Ishikawa (cell line): ENCODE results near the gene SLC39A13.

Source experiments
- CEBPB ChIP-seq: IDR thresholded peaks from 2 replicates; pipeline ENCODE4 v1.6.1; 2012
- CREB1 ChIP-seq: IDR thresholded peaks from 2 replicates; pipeline ENCODE4 v1.6.1; 2012; ENCODE audit warnings: low read depth
- EP300 ChIP-seq: IDR thresholded peaks from 2 replicates; pipeline ENCODE4 v1.6.1; 2012; ENCODE audit warnings: borderline replicate concordance
- FOXM1 ChIP-seq: IDR thresholded peaks from 2 replicates; pipeline ENCODE4 v1.6.1; 2012; ENCODE audit warnings: low read depth, borderline replicate concordance
- MAX ChIP-seq: IDR thresholded peaks from 2 replicates; pipeline ENCODE4 v1.6.1; 2012
- NFIC ChIP-seq: IDR thresholded peaks from 2 replicates; pipeline ENCODE4 v1.6.1; 2012
- RAD21 ChIP-seq: IDR thresholded peaks from 2 replicates; pipeline ENCODE4 v1.6.1; 2012; ENCODE audit warnings: low read depth
- TAF1 ChIP-seq: IDR thresholded peaks from 2 replicates; pipeline ENCODE4 v1.6.1; 2012; ENCODE audit warnings: low read depth, mild to moderate bottlenecking
- TCF12 ChIP-seq: IDR thresholded peaks from 2 replicates; pipeline ENCODE4 v1.6.1; 2012; ENCODE audit warnings: low read depth
- TEAD4 ChIP-seq: IDR thresholded peaks from 2 replicates; pipeline ENCODE4 v1.6.1; 2012
- YY1 ChIP-seq: IDR thresholded peaks from 2 replicates; pipeline ENCODE4 v1.6.1; 2012; ENCODE audit warnings: low read depth
- ZBTB7A ChIP-seq: IDR thresholded peaks from 2 replicates; pipeline ENCODE4 v1.6.1; 2012; ENCODE audit warnings: low read depth
- TF ChIP-seq, protein P1 (sequence below): IDR thresholded peaks from 2 replicates; pipeline ENCODE4 v1.6.1; 2012; ENCODE audit warnings: low read depth, mild to moderate bottlenecking
- TF ChIP-seq, protein P2 (sequence below): IDR thresholded peaks from 2 replicates; pipeline ENCODE4 v1.6.1; 2012

DNA sequence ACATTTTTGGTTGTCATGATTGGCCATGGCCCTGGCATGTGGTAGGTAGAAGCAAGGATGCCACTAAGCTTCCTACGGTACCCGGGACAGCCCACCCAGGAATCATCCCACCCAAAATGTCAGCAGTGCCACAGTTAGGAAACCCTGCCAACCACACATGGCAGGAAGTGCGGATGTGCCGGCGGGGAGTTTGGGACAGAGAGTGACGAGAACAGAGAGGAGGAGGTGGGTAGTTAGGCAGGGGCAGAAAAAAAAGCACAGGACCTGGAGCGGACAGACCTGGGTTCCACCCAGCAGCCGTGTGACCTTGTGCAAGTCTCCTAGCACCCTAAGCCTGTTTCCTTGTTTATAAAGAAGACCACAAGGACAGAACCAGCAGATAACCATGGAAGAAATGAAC, 33.4 kb upstream of the SLC39A13 start:
- no peak for TF ChIP-seq EP300
- TF ChIP-seq CEBPB: no peak
- no peak for TF ChIP-seq RAD21
- TF ChIP-seq, protein P1, sequence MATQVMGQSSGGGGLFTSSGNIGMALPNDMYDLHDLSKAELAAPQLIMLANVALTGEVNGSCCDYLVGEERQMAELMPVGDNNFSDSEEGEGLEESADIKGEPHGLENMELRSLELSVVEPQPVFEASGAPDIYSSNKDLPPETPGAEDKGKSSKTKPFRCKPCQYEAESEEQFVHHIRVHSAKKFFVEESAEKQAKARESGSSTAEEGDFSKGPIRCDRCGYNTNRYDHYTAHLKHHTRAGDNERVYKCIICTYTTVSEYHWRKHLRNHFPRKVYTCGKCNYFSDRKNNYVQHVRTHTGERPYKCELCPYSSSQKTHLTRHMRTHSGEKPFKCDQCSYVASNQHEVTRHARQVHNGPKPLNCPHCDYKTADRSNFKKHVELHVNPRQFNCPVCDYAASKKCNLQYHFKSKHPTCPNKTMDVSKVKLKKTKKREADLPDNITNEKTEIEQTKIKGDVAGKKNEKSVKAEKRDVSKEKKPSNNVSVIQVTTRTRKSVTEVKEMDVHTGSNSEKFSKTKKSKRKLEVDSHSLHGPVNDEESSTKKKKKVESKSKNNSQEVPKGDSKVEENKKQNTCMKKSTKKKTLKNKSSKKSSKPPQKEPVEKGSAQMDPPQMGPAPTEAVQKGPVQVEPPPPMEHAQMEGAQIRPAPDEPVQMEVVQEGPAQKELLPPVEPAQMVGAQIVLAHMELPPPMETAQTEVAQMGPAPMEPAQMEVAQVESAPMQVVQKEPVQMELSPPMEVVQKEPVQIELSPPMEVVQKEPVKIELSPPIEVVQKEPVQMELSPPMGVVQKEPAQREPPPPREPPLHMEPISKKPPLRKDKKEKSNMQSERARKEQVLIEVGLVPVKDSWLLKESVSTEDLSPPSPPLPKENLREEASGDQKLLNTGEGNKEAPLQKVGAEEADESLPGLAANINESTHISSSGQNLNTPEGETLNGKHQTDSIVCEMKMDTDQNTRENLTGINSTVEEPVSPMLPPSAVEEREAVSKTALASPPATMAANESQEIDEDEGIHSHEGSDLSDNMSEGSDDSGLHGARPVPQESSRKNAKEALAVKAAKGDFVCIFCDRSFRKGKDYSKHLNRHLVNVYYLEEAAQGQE: no peak
- TF ChIP-seq MAX: no peak
- no peak for TF ChIP-seq TEAD4
- TF ChIP-seq TAF1: no peak
- no peak for TF ChIP-seq CREB1
- no peak for TF ChIP-seq FOXM1
- no peak for TF ChIP-seq ZBTB7A
- no peak for TF ChIP-seq TCF12
- TF ChIP-seq YY1: no peak
- TF ChIP-seq NFIC: no peak
- TF ChIP-seq, protein P2, sequence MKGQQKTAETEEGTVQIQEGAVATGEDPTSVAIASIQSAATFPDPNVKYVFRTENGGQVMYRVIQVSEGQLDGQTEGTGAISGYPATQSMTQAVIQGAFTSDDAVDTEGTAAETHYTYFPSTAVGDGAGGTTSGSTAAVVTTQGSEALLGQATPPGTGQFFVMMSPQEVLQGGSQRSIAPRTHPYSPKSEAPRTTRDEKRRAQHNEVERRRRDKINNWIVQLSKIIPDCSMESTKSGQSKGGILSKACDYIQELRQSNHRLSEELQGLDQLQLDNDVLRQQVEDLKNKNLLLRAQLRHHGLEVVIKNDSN: no peak
